Measurements from ENCODE around the gene FAM20A.
"Not testable (repeated sequence)": the region's sequence is repeated elsewhere in the genome, so short reads cannot be mapped to it uniquely, and the experiment has no call there.

FAM20A gene

GRCh38 chr17:68495081-68495480 is 106.1 kb downstream of the FAM20A start:
- Histone ChIP-seq H3K4me1 (no peaks in the 10 kb centered on the region), H3K36me3 (no peaks in the 10 kb centered on the region), H3K27me3 (no peaks in the 10 kb centered on the region), H3K9me3 (0 out of 2 replicates have a peak, but pooled peaks cover 3% of the 10 kb centered on the region), H3K4me3 (ENCODE audit: low read depth, low read length) (no peak overlapping the region)
- DNase-seq = no peak
- TF ChIP-seq CTCF (IDR thresholded peaks at IDR 0.05; ENCODE audit: low read depth, low read length) = no peak

- not testable (repeated sequence) for H3K4me1 ChIP-seq; H3K27me3 ChIP-seq; DNase-seq; H3K36me3 ChIP-seq; H3K9me3 ChIP-seq; H3K4me3 ChIP-seq (ENCODE audit: low read depth, low read length)
Observed at GRCh38 chr17:68492394-68493054, 108.6 kb downstream of the FAM20A start.

- Histone ChIP-seq H3K4me3 (ENCODE audit: low read depth, low read length) (peak overlapping the region; percentile 17; the same call in 1 of the 2 replicates), H3K27me3 (no peaks in the 10 kb centered on the region; the same call in 1 of the 2 replicates), H3K4me1 (no peaks in the 10 kb centered on the region), H3K9me3 (0 out of 2 replicates have a peak, but pooled peaks cover 3% of the 10 kb centered on the region), H3K36me3 (no peaks in the 10 kb centered on the region)
- DNase-seq = no peak
- no peak for TF ChIP-seq CTCF (IDR thresholded peaks at IDR 0.05; ENCODE audit: low read depth, low read length)
Observed at GRCh38 chr17:68491381-68492231, 109.6 kb downstream of the FAM20A start.

- Histone ChIP-seq H3K4me3 (ENCODE audit: low read depth, low read length) (no peak overlapping the region), H3K4me1 (no peaks in the 10 kb centered on the region), H3K36me3 (no peaks in the 10 kb centered on the region), H3K9me3 (0 out of 2 replicates have a peak, but pooled peaks cover 3% of the 10 kb centered on the region), H3K27me3 (peaks cover 2% of the 10 kb centered on the region)
- DNase-seq = no peak
- no peak for TF ChIP-seq CTCF (IDR thresholded peaks at IDR 0.05; ENCODE audit: low read depth, low read length)
Observed at GRCh38 chr17:68489919-68490318, 111.2 kb downstream of the FAM20A start.

All from BE2C (cell line).